KMS-11 (cell line): ENCODE data around the gene MAGEB6B.

Source experiments
- H2AFZ ChIP-seq: fragments of 200-600 bp; sonication (generic); 2 replicates; pipeline ENCODE4 v1.6.1; 2016; ENCODE audit warnings: antibody characterized with exemption, mixed run types, low read depth
- H3K27ac ChIP-seq: fragments of 200-600 bp; sonication (generic); 2 replicates; pipeline ENCODE4 v1.6.1; 2016; ENCODE audit warnings: mild to moderate bottlenecking, mixed run types
- H3K27me3 ChIP-seq: fragments of 200-600 bp; sonication (generic); 2 replicates; pipeline ENCODE4 v1.6.1; 2017; ENCODE audit warnings: mild to moderate bottlenecking, low read depth, mixed run types, moderate library complexity; ENCODE audit not compliant: insufficient read depth
- H3K36me3 ChIP-seq: fragments of 200-600 bp; sonication (generic); 2 replicates; pipeline ENCODE4 v1.6.1; 2017; ENCODE audit warnings: mild to moderate bottlenecking, mixed run types; ENCODE audit not compliant: insufficient read depth
- H3K4me1 ChIP-seq: fragments of 200-600 bp; sonication (generic); 2 replicates; pipeline ENCODE4 v1.6.1; 2016; ENCODE audit warnings: mild to moderate bottlenecking, low read depth, mixed run types; ENCODE audit not compliant: poor library complexity, severe bottlenecking
- H3K4me2 ChIP-seq: fragments of 200-600 bp; sonication (generic); 2 replicates; pipeline ENCODE4 v1.7.0; 2016; ENCODE audit warnings: mild to moderate bottlenecking, mixed run types
- H3K4me3 ChIP-seq: fragments of 200-600 bp; sonication (generic); IDR thresholded peaks from 2 replicates; pipeline ENCODE4 v1.6.1; 2017; ENCODE audit warnings: low read depth, low read length, mixed read lengths; ENCODE audit not compliant: insufficient read depth
- H3K79me2 ChIP-seq: fragments of 200-600 bp; sonication (generic); 2 replicates; pipeline ENCODE4 v1.6.1; 2016; ENCODE audit warnings: low read depth, mixed run types; ENCODE audit not compliant: insufficient read depth
- H3K9ac ChIP-seq: fragments of 200-600 bp; sonication (generic); 2 replicates; pipeline ENCODE4 v1.6.1; 2016; ENCODE audit warnings: mild to moderate bottlenecking, mixed run types
- H4K20me1 ChIP-seq: fragments of 200-600 bp; sonication (generic); 2 replicates; pipeline ENCODE4 v1.6.1; 2016; ENCODE audit warnings: mild to moderate bottlenecking, mixed run types; ENCODE audit not compliant: insufficient read depth
- TF ChIP-seq, protein P1 (sequence below): fragments of 200-600 bp; sonication (generic); conservative IDR thresholded peaks from 2 replicates; pipeline ENCODE4 v1.6.1; 2017; ENCODE audit warnings: low read depth, mild to moderate bottlenecking, antibody characterized with exemption, low read length, moderate library complexity, mixed read lengths

Gene MAGEB6B, protein sequence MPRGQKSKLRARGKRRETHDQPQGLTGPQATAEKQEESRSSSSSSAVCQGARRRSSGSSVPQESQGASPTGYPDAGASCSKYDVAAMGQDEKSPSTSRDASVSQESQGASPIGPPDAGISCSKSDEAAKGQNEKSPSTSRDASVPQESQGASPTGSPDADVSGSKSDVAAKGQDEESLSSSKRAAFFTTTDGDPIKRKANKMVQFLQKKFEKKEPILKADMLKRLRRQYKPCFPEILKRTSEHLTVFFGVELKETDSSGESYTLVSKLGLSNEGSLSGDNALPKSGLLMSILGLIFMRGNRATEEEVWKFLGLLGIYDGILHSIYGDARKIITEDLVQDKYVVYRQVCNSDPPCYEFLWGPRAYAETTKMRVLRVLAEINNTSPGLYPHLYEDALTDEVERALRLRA

DNA sequence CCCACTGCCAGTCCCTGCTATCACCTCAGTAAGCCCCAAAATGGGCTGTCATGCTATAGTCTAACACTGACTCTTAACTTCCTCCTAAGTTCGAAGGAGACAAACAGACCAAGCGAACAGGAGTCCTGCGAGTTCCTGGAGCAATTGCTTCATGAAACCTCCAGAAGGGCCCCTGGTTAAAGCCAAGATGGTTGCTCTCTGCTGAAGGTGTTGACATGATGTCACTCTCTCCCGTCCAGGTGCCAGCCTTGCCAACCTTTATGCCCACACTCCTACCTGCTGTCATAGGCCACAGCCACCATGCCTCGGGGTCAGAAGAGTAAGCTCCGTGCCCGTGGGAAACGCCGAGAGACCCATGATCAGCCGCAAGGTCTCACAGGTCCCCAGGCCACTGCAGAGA lies at the start of gene MAGEB6B:
Gene MAGEB6B, plus strand, starts transcription at position 301 of the 400 bp plus-strand sequence. Its CDS starts 0 bp downstream, at position 301.
- Histone ChIP-seq H3K4me2 (no peak within 1 kb of the TSS), H3K27me3 (no peaks in the 10 kb centered on the region), H3K9ac (no peak within 1 kb of the TSS), H3K27ac (no peak within 1 kb of the TSS), H3K4me3 (no peak within 1 kb of the TSS), H3K79me2 (no peaks in the 10 kb centered on the region), H3K4me1 (no peaks in the 10 kb centered on the region), H4K20me1 (no peaks in the 10 kb centered on the region), H3K36me3 (no peaks in the 10 kb centered on the region), H2AFZ (no peak within 1 kb of the TSS)
- TF ChIP-seq, protein P1, sequence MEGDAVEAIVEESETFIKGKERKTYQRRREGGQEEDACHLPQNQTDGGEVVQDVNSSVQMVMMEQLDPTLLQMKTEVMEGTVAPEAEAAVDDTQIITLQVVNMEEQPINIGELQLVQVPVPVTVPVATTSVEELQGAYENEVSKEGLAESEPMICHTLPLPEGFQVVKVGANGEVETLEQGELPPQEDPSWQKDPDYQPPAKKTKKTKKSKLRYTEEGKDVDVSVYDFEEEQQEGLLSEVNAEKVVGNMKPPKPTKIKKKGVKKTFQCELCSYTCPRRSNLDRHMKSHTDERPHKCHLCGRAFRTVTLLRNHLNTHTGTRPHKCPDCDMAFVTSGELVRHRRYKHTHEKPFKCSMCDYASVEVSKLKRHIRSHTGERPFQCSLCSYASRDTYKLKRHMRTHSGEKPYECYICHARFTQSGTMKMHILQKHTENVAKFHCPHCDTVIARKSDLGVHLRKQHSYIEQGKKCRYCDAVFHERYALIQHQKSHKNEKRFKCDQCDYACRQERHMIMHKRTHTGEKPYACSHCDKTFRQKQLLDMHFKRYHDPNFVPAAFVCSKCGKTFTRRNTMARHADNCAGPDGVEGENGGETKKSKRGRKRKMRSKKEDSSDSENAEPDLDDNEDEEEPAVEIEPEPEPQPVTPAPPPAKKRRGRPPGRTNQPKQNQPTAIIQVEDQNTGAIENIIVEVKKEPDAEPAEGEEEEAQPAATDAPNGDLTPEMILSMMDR: no peak

DNA sequence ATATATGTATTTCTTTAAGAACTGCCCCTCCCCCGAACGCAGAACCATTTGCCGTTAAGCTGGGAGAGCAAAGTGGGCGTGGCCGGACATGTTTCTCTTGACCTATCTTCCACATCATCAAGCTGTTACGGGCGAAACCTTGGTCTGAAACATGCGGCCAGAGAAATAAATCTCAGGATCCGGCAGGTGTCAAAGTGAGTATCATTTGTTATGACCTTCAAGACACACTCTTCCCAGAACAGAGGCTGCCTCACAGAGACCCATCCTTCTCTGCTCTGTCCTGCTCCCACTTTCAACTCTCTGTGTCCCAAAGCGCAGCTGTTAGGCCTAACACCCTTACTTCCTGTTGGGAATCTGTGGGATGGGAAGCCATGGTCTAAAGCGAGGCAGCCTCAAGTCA lies 22.1 kb upstream of the MAGEB6B start, which contains the start of gene MAGEB18:
Gene MAGEB18, plus strand, starts transcription at position 70 of the 400 bp plus-strand sequence. CDS start 643 bp downstream, outside the sequence.
- Histone ChIP-seq H4K20me1 (no peaks in the 10 kb centered on the region), H3K27me3 (no peaks in the 10 kb centered on the region)
- TF ChIP-seq, protein P1: no peak

DNA sequence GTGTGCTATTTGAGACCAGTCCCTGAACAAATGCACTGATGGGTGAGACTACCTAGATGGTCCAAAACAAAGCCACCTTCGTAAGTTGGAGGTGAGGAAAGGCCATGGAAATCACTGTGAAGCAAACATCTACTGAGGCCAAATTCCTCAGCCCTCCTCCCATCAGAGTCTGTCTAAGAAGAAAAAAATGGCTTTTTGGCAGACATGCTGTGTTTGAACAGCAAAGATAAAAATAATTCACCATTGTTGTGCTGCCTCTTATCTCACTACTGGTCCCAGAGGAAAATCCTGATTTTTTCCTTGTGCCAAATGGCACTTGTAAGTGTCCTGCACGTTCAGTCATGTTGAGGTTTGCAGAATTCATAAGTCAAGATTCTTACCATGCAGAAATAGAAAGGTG lies 14.4 kb upstream of the MAGEB6B start:
- Histone ChIP-seq H3K4me1 (no peaks in the 10 kb centered on the region), H2AFZ (no peak overlapping the region), H3K4me2 (no peak overlapping the region), H3K27me3 (no peaks in the 10 kb centered on the region), H3K4me3 (no peak overlapping the region), H3K79me2 (no peaks in the 10 kb centered on the region), H3K36me3 (no peaks in the 10 kb centered on the region), H3K9ac (no peak overlapping the region), H4K20me1 (no peaks in the 10 kb centered on the region), H3K27ac (no peak overlapping the region)
- TF ChIP-seq, protein P1: no peak

More for the DNA sequence above, 22.1 kb upstream of the MAGEB6B start, which contains the start of gene MAGEB18:
- Histone ChIP-seq H3K9ac (no peak within 1 kb of the TSS), H3K4me1 (no peaks in the 10 kb centered on the region), H3K4me3 (no peak within 1 kb of the TSS), H3K4me2 (no peak within 1 kb of the TSS), H3K36me3 (no peaks in the 10 kb centered on the region), H3K79me2 (no peaks in the 10 kb centered on the region), H3K27ac (no peak within 1 kb of the TSS), H2AFZ (no peak within 1 kb of the TSS)

DNA sequence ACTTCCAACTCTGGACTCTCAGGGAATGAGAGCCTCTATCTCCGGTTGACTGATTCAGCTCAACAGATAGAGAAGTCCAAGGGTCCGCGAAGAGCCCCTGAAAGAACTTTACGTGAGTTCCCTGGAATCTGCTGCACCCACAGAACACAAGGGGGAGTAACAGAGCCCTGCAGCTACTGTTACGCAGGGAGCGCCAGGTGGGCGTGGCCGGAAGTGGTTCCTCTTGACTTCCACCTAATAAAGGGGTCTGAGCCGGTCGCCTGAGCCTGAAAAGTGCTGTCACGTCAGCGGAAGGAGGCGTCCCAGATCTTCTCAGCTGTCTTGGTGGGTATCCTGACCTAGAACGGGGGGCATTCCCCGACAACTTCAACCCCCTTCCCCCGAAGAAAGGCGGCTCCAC lies 31.8 kb downstream of the MAGEB6B start, which contains the start of gene MAGEB6:
Gene MAGEB6, plus strand, starts transcription at position 237 of the 400 bp plus-strand sequence. CDS start 1,407 bp downstream, outside the sequence.
- Histone ChIP-seq H3K79me2 (no peaks in the 10 kb centered on the region), H3K4me3 (no peak within 1 kb of the TSS), H3K4me1 (no peaks in the 10 kb centered on the region), H3K27me3 (no peaks in the 10 kb centered on the region), H3K9ac (no peak within 1 kb of the TSS), H2AFZ (no peak within 1 kb of the TSS), H4K20me1 (no peaks in the 10 kb centered on the region), H3K4me2 (no peak within 1 kb of the TSS), H3K36me3 (no peaks in the 10 kb centered on the region), H3K27ac (no peak within 1 kb of the TSS)
- TF ChIP-seq, protein P1: no peak
